ENCODE measurements around the gene TMEM200A. TPM values are rescaled to one million over a fixed set of nuclear protein-coding genes. Genes with fewer than 3 reads are reported as not detected.

The TMEM200A gene
- total and polyA plus RNA-seq, 2 of the 8 experiments (the other 6 are each of a cell fraction or from before 2014, with no cell fraction given): 6.2 to 13.9 TPM

DNA sequence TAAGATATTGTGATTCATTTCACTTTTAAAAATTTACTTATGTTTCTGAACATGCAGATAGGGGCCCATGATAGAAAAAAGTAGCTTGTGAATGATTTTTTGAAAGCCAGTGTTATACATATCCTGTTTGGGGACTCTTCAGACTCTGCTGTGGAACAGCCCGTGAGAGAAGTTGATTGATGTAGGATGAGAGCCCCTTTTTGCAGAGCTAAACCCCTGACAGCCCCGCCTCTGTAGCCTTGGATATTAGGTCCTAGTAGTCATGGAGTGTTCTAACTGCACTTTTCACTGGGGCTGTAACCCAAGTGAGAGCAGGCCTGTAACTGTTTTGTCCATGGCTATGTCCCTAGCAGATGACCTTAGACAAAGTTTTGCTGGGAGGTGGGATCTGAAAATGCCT is 8.2 kb downstream of the TMEM200A start (continued):
- TF ChIP-seq E2F6 (IDR thresholded peaks at IDR 0.05): no peak
- TF ChIP-seq SIN3A (conservative IDR thresholded peaks at IDR 0.05 in 1 of 2, IDR thresholded peaks at IDR 0.05 in 1 of 2; ENCODE audit: low read depth in 1 of 2, low read length in 2 of 2): no peak
- no peak for TF ChIP-seq TEAD4 (IDR thresholded peaks at IDR 0.05; ENCODE audit: low read depth, low read length)
